ENCODE results near the gene OXA1L.

The OXA1L gene

DNA sequence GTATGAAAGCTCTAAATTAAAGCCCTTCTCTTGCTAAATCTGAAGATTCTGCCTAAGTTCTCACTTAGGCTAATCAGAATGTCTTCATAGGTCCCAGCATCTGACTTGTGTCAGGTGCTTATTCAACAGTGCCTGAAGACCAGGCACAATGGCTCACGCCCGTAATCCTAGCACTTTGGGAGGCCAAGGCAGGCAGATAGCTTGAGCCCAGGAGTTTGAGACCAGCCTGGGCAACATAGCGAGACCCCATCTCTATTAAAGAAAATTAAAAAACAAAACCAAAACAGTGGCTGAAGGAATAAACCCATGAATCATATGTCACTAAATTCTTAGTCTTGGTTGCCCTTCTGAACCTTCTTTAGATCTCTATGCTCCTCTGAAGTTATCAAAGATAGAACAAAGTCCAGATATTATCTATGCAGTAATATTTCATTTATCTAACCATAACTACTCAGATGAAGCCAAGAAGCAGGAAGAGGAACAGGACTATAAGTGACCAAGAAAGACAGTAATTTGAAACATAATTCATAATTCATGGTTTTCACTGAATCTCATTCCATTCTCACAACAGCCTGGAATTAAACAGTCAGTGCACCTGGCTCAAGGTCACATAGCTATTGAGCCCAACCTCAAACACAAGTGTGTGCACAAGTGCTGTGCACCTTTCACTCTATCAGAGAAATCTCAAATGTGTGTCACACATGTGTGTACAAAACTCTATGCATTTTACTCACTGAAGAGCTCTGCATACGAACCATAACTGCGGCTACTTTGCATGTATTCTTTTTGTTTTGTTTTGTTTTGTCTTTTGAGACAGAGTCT, 42.1 kb downstream of the OXA1L start:
- no peak for DNase-seq (ENCODE audit: low read depth)
- no peak overlapping the region for H3K4me3 ChIP-seq (ENCODE audit: low read depth, low read length)
- TF ChIP-seq CTCF (IDR thresholded peaks at IDR 0.05; ENCODE audit: low read depth, low read length, missing control alignments), result no peak

DNA sequence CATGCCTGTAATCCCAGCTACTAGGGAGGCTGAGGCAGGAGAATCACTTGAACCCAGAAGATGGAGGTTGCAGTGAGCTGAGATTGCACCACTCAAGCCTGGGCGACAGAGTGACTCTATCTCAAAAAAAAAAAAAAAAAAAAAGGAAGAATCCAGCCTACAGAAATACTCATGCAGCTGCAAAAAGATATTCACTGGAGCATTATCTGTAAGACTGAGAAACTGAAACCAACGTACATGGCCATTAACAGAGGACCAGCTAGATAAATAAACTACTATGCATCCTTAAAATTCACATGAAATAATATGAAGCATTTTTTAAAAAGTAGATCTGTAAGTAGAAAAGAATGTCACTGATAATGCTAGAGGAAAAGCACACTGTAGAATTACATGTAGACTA, 45.2 kb downstream of the OXA1L start:
- no peak overlapping the region; the same call in 1 of the 2 replicates for H3K4me3 ChIP-seq (ENCODE audit: low read depth, low read length)
- no peak for DNase-seq (ENCODE audit: low read depth)
- no peak for TF ChIP-seq CTCF (IDR thresholded peaks at IDR 0.05; ENCODE audit: low read depth, low read length, missing control alignments)

DNA sequence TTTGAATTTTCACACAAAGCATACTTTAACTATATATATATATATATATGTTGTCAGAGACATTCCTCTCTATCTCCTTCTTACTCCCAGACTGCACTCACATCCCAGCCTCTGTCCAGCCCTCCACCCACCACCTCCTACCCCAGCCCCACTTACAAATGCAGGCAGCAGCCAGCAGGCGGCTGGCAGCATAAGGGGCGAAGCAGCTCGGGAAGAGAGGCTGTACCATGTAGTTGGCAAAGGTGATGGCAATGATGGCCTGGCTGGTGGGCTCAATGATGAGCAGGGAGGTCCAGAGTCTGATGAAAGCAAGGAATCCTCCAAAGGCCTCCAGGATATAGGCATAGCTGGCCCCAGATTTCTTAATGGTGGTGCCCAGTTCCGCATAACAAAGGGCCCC, 46.3 kb downstream of the OXA1L start:
- TF ChIP-seq CTCF (IDR thresholded peaks at IDR 0.05; ENCODE audit: low read depth, low read length, missing control alignments), result peak; percentile 9
- DNase-seq (ENCODE audit: low read depth), result no peak
- H3K4me3 ChIP-seq (ENCODE audit: low read depth, low read length), result no peak overlapping the region

DNA sequence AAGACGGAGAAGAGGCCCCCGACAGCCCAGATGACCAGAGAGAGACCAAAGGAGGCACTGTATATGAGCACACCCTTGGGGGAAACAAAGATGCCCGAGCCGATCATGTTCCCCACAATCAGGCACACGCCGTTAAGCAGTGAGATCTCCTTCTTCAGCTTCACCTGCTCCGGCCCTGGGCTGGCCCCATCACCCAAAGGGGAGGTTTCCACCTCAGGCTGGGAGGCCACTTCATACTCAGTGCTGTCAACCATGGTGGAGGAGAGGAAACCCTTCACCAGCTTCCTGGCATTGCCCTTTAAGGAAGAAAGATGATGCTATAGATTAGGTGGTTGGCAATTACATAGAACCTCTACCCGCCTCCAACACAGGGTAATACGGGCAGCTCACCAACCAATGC, 46.7 kb downstream of the OXA1L start:
- H3K4me3 ChIP-seq (ENCODE audit: low read depth, low read length), result no peak overlapping the region
- no peak for DNase-seq (ENCODE audit: low read depth)
- no peak for TF ChIP-seq CTCF (IDR thresholded peaks at IDR 0.05; ENCODE audit: low read depth, low read length, missing control alignments)

GRCh38 chr14:22814373-22814772, 47.9 kb downstream of the OXA1L start:
- TF ChIP-seq CTCF (IDR thresholded peaks at IDR 0.05; ENCODE audit: low read depth, low read length, missing control alignments), result no peak
- no peak overlapping the region for H3K4me3 ChIP-seq (ENCODE audit: low read depth, low read length)
- DNase-seq (ENCODE audit: low read depth), result no peak

DNA sequence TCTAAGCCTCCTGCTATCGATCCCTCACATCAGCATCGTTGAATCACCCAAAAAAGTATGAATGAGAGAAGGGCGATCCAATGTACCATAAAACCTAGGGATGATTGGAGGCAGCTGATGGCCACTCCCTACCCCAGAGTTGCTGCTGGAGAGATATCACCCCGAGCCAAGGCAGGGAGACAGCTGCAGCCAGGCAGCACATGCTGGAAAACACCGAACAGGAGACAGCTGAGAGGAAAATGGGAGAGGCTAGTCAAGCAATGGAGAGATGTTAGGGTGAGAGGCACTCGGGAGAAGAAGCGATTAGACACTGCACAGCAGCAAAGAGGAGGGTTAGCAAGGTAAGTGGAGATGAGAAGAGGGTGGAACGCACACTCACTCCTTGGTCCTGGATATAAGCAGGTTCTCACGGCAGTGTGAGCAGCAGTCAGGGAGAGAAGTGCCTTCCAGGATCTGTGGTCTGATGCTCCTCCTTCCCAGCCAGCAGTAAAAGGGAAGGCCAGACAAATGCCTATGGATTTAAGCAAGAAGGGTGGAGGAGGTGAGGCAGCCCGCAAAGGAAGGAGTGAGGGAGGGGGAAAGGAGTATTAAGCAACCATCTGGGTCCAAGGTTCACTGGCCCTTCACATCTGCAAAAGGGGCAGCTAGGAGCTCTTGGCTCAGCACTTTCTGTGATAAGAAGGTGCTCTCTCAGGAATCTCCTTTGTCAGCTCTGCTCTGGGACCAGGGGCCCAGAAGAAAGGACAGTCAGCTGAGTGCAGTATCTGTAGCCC, 48.6 kb downstream of the OXA1L start, which contains the start of gene SLC7A7:
Gene SLC7A7 (minus strand): TSS at position 495 of the 773 bp plus-strand sequence. CDS start 2,037 bp downstream, outside the sequence.
- DNase-seq (ENCODE audit: low read depth), result no peak
- H3K4me3 ChIP-seq (ENCODE audit: low read depth, low read length), result no peak within 1 kb of the TSS
- TF ChIP-seq CTCF (IDR thresholded peaks at IDR 0.05; ENCODE audit: low read depth, low read length, missing control alignments), result no peak

Measured in GM12864 (cell line).